SU-DHL-6 (cell line): ENCODE measurements around the gene PPDPF.

Source experiments
- CTCF ChIP-seq: fragments of 200-600 bp; sonication (generic); IDR thresholded peaks from one replicate; pipeline ENCODE4 v1.5.1; 2017; ENCODE audit warnings: antibody characterized with exemption, mild to moderate bottlenecking, low read length, moderate library complexity; ENCODE audit not compliant: insufficient read depth, poor library complexity, severe bottlenecking
- EZH2phosphoT487 ChIP-seq: fragments of 200-600 bp; sonication (generic), shearing (Covaris generic); conservative IDR thresholded peaks from 2 replicates; pipeline ENCODE4 v1.6.1; 2018; ENCODE audit warnings: mild to moderate bottlenecking, antibody characterized with exemption, low read length, moderate library complexity, mixed read lengths

GRCh38 chr20:63522091-63522868, 1.7 kb downstream of the PPDPF start:
- TF ChIP-seq CTCF (no peak), EZH2phosphoT487 (no peak)
